ENCODE results near the gene CLEC3B.
"Not testable (repeated sequence)": the region's sequence is repeated elsewhere in the genome, so short reads cannot be mapped to it uniquely, and the experiment has no call there.

The CLEC3B gene

GRCh38 chr3:45064512-45065372, 38.6 kb downstream of the CLEC3B start:
- peak; percentile 55 to 65 (median 58) for DNase-seq (ENCODE audit: low read depth in 2 of 3, low spot score in 1 of 3)

DNA sequence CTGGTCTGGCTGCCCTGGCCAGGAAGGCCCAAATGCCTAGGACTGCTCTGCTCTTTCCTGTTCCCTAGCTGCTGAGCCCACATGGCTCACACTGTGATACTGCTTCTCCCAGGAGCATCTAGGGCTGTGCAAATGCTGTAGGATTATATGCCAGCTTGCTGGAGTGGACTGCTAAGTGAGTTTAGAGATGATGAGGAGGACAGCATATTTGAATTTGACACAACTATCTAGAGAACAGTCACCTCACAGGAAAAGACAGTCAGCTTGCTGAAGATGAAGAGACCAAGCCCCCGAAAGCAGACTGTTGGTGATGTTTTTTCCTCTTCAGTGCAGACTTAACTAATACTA, 39.2 kb downstream of the CLEC3B start:
- DNase-seq (ENCODE audit: low read depth in 2 of 3, low spot score in 1 of 3) = no peak

- DNase-seq (ENCODE audit: low read depth in 2 of 3, low spot score in 1 of 3) = no peak
Observed at GRCh38 chr3:45066109-45066801, 40.2 kb downstream of the CLEC3B start.

- DNase-seq (ENCODE audit: low read depth in 2 of 3, low spot score in 1 of 3) = no peak
Observed at GRCh38 chr3:45067486-45067885, 41.4 kb downstream of the CLEC3B start.

DNA sequence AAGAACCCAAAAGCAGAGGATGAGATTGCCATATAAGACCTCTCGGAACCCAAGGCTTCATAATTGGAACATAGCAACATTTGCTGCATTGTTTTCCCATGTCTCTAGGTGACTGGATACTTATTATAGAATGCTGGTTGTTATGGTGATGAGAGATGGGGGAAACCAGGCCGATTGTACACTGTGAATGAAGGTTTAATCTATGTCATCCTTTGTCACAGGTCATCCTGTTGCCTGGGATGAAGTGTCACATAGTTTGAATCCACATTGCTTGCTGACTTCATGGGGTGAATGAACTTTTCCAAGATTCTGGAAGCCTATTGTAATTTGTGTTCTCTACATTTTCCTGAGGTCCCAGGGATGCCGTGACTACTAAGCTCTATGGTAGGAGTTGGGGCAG, 41.8 kb downstream of the CLEC3B start:
- DNase-seq (ENCODE audit: low read depth in 2 of 3, low spot score in 1 of 3) = no peak

DNA sequence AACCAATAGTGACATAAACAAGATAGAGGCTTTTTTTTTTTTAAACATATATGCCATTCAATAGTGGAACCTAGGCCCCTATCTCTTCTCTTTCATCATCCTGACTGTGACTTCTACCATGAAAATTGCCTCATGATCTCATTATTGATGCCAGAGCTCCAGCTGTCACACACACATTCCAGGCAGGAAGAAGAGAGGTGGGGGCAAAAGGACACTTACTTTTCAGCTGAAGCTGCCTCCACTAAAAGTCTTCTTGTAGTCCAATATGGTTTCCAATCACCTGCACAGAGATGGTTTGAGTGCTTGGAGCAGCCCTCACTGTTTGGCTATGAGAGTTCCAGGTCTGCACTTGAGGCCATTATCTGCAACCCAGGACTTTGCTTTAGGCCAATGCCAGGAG, 45.0 kb downstream of the CLEC3B start:
- no peak for DNase-seq (ENCODE audit: low read depth in 2 of 3, low spot score in 1 of 3)

DNA sequence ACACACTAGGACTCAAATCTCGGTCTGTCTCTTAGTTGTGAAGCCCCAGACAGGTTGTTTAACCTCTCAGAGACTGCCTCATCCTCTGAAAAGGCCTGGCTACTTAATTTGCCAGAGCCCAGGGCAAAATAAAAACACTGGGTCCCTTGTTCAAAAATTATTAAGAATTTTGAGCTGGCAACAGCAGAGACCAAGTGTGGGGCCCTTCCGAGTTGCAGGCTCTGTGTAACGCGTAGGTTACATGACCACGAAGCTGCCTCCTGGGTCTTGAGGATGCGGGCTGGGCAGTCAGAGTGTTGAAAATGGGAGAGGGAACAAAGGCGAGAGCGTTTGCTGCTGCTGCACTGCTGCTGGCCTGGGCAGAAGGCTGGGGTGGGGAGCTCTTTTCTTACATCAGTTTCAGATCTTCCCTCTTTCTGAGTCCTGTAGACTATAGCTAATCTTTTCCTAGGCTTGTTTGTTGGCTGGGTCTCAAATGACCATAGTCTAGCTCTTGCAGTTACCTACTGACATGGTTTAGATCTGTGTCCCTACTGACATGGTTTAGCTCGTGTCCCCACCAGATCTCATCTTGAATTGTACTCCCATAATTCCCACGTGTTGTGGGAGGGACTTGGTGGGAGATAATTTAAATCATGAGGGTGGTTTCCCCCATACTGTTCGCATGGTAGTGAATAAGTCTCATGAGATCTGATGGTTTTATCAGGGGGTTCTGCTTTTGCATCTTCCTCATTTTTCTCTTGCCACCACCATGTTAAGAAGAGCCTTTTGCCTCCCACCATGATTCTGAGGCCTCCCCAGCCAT, 49.9 kb downstream of the CLEC3B start:
- no peak for DNase-seq (ENCODE audit: low read depth in 2 of 3, low spot score in 1 of 3)

DNA sequence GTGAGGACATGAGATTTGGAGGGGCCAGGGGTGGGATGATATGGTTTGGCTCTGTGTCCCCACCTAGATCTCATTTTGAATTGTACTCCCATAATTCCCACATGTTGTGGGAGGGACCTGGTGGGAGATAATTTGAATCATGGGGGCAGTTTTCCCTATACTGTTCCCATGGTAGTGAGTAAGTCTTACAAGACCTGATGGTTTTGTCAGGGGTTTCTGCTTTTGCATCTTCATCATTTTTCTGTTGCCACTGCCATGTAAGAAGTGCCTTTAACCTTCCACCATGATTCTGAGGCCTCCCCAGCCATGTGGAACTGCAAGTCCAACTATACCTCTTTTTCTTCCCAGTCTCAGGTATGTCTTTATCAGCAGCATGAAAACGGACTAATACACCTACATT, 52.2 kb downstream of the CLEC3B start:
- DNase-seq (ENCODE audit: low read depth in 2 of 3, low spot score in 1 of 3) = not testable (repeated sequence)

- no peak for DNase-seq (ENCODE audit: low read depth in 2 of 3, low spot score in 1 of 3)
Observed at GRCh38 chr3:45078910-45079522, 52.9 kb downstream of the CLEC3B start.

- DNase-seq (ENCODE audit: low read depth in 2 of 3, low spot score in 1 of 3) = no peak
Observed at GRCh38 chr3:45079715-45080114, 53.6 kb downstream of the CLEC3B start.

- no peak for DNase-seq (ENCODE audit: low read depth in 2 of 3, low spot score in 1 of 3)
Observed at GRCh38 chr3:45080824-45081223, 54.7 kb downstream of the CLEC3B start.

DNA sequence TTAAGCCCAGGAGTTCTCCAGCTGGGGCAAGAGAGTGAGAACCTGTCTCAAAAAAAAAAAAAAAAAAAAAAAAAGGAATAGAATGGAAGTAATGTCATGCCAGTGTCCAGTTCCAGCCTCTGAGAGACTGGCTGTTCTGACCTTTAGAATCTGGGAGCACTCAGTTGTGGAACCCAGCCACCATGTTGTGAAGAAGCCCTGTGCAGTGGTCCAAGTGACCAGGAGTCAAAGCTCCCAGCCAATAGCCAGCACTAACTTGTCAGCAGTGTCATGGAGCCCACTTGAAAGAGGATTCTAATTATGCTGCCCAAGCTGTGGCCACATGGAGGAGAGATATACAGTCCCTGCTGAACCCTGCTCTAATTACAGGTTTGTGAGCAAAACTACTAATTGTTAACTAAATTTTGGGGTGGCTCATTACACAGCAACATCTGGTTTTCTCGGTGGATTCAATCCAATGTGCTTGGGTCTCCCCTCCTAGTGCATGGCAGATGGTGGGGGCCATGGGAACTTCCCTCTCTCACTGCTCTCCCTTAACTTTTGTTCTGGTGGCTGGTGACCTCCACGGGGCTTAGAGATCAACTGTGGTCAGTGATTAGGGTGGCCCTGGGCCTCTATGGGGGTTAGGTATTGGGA, 55.5 kb downstream of the CLEC3B start:
- DNase-seq (ENCODE audit: low read depth in 2 of 3, low spot score in 1 of 3) = no peak

DNA sequence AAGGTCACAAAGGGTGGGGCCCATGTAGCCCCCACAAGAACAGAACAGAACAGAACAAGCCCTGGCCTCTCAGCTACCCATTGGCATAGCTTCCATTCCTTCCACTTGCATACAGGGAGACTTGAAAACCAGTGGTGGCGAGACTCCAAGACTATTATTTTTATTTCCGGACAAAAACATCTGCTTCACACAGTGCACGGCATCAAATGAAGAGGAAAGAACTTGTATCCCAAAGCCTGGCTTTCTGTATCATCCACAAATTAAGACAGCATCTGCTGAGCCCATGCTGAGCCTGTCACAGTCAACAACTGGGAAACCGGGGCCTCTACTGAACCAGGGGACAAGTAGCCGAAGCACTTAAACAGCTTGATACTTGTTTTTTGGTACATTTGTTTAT, 56.0 kb downstream of the CLEC3B start:
- DNase-seq (ENCODE audit: low read depth in 2 of 3, low spot score in 1 of 3) = no peak

DNA sequence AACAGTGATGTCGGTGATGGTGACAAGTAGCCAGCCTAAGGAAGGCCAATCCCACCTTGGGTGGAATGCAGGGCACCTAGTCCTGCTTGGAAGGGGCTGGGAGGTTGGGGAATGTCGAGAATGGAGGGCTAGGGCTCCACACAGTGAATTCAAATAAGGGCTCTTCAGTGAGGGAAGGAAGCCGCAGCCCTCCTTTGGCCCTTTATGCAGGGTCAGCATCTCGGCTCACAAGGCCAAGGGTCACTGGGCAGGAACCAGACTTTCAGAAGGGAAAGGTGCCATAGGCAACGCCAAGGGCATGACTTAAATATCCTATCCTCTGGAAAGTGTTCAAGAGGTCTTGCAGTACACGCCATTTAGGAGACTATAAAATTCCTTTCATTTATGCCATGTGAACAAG, 56.9 kb downstream of the CLEC3B start:
- no peak for DNase-seq (ENCODE audit: low read depth in 2 of 3, low spot score in 1 of 3)

DNA sequence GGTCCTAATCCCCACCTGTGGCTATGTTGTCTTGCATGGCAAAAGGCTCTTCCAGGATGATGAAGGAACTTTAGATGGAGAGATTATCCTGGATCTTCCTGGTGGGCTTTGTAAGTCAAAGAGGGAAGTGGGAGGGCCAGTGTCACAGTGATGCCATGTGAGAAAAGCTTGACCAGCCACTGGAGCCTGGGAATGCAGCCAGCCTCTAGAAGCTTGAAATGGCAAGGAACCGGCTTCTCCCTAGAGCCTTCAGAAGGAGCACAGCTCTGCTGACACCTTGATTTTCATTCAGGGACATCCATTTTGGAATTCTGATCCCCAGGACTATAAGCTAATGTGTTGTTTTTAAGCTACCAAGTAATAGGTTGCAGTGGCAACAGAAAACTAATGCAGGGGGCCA, 58.3 kb downstream of the CLEC3B start:
- DNase-seq (ENCODE audit: low read depth in 2 of 3, low spot score in 1 of 3) = no peak

DNA sequence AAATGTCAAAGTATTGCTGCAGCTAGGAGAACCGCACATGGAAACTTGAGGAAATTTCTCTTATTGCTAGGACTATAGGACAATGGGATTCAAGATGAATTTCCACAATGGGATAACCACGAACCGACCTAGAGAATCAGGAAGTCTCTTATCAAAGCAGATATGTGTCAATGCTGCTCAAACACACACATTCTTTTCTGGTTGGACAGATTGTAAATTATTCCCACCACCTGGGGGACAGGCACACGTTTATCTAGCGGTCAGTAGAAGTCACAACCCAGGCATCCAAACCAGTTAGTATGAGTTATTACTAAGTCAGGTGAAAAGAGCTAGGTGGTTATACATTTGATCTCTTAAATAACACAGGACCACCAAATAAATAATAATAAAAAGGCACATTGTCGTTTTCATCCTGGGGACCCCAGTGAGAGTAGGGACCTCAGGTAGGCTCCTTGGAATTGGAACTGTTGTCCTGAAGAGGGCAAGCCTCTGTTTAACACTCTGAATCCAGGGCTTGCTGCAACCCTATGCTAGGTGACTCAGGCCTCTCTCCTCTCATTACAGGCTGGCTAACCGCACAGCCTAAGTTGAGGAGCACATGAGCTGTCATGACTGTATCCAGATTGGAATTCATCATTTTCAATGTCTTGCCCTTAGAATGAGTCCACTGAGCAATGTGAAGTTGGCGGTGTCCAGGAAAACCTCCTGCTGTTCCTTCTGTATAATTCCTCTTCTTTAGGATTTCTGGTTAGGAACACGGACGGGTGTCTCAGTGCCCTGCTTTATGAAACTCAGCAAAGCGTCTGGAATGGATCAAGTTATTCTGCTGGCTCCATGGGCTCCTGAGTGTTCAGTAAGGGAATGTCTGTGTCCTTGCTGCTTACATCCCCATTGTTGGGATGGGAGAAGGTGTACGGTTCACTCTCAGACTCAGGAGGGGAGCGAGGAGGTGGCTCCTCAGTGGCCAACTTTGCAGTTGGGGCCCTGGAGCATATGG, 59.0 kb downstream of the CLEC3B start:
- DNase-seq (ENCODE audit: low read depth in 2 of 3, low spot score in 1 of 3) = no peak

All from stimulated activated CD4-positive, alpha-beta T cell treated with anti-CD3 and anti-CD28 coated beads, Interleukin-12 subunit alpha, Interleukin-12 subunit beta, amount 100 ng/mL, for 48 hours (primary cell).